Keratinocyte (primary cell): ENCODE results near the gene NLRC3.

Source experiments
- EZH2 ChIP-seq: IDR thresholded peaks from one replicate; pipeline ENCODE4 v1.6.1; 2012; ENCODE audit warnings: inconsistent platforms, mild to moderate bottlenecking, low read length, moderate library complexity
- TF ChIP-seq, protein P1 (sequence below), 3 experiments: IDR thresholded peaks in 1 of 3; conservative IDR thresholded peaks in 1 of 3; optimal IDR thresholded peaks in 1 of 3; 2 replicates in 2 of 3; 3 replicates in 1 of 3; pipeline versions ENCODE3 to v1.5.1; 2011; ENCODE audit warnings: low read length in 3 of 3, mild to moderate bottlenecking in 3 of 3, moderate library complexity in 2 of 3, control low read depth in 1 of 3, inconsistent platforms in 1 of 3; ENCODE audit not compliant: insufficient read depth in 2 of 3; ENCODE audit errors: extremely low read depth in 1 of 3

DNA sequence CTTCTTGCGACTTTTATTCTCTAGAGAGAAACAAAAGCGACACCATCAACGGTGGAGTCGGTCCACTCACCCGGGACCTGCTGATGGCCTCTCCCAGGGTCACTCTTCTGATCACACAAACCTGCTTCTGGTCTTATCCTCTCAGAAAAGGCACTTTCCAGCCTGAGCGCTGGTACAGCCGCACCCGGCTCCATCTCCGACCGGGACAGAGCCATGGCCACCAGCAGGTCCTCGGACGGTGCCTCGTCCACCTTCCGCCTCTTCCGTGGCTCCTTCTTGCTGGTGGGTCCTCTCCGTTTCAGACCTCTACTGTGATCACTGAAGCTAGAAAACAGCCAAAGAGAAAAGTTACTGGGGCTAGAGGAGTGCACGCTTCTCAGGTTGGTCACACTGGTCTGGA, 20.5 kb upstream of the NLRC3 start:
- TF ChIP-seq, protein P1, sequence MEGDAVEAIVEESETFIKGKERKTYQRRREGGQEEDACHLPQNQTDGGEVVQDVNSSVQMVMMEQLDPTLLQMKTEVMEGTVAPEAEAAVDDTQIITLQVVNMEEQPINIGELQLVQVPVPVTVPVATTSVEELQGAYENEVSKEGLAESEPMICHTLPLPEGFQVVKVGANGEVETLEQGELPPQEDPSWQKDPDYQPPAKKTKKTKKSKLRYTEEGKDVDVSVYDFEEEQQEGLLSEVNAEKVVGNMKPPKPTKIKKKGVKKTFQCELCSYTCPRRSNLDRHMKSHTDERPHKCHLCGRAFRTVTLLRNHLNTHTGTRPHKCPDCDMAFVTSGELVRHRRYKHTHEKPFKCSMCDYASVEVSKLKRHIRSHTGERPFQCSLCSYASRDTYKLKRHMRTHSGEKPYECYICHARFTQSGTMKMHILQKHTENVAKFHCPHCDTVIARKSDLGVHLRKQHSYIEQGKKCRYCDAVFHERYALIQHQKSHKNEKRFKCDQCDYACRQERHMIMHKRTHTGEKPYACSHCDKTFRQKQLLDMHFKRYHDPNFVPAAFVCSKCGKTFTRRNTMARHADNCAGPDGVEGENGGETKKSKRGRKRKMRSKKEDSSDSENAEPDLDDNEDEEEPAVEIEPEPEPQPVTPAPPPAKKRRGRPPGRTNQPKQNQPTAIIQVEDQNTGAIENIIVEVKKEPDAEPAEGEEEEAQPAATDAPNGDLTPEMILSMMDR (optimal IDR thresholded peaks at IDR 0.05 in 1 of 3, IDR thresholded peaks at IDR 0.05 in 1 of 3, conservative IDR thresholded peaks at IDR 0.05 in 1 of 3; ENCODE audit: extremely low read depth in 1 of 3, insufficient read depth in 2 of 3, low read length in 3 of 3): no peak
- no peak for TF ChIP-seq EZH2
